HUES64 (cell line): ENCODE measurements around the gene SHKBP1. TPM values are rescaled to one million over a fixed set of nuclear protein-coding genes. Genes with fewer than 3 reads are reported as not detected.
A peak's percentile ranks its signal among the peaks of the same experiment; 100 is the strongest.

ENCODE experiments used
- H3K27ac ChIP-seq: 2 replicates; pipeline ENCODE4 v1.7.0; 2013; ENCODE audit warnings: low read depth, low read length, inconsistent platforms
- H3K27me3 ChIP-seq: 2 replicates; pipeline ENCODE4 v1.6.1; 2013; ENCODE audit warnings: mild to moderate bottlenecking, low read length; ENCODE audit not compliant: insufficient read depth
- H3K36me3 ChIP-seq: 2 replicates; pipeline ENCODE4 v1.6.1; 2013; ENCODE audit warnings: mild to moderate bottlenecking, low read length; ENCODE audit not compliant: insufficient read depth
- H3K4me1 ChIP-seq: 2 replicates; pipeline ENCODE4 v1.6.1; 2013; ENCODE audit warnings: mild to moderate bottlenecking, low read length, moderate library complexity; ENCODE audit not compliant: insufficient read depth
- H3K4me3 ChIP-seq: 2 replicates; pipeline ENCODE4 v1.5.1; 2013; ENCODE audit warnings: mild to moderate bottlenecking, low read length, moderate library complexity
- H3K9ac ChIP-seq: 2 replicates; pipeline ENCODE4 v1.6.1; 2013; ENCODE audit warnings: mild to moderate bottlenecking, low read depth, low read length
- H3K9me3 ChIP-seq: 2 replicates; pipeline ENCODE4 v1.6.1; 2013; ENCODE audit warnings: low read depth, low read length; ENCODE audit not compliant: insufficient read depth
- WGBS: fragments of 150-250, 120-280 bp; methylation state at CpG from one replicate; pipeline ENCODE4 v1.1.7; 2013; ENCODE audit warnings: missing lambda C conversion rate; 5-methylcytosine and 5-hydroxymethylcytosine counted together
- polyA plus RNA-seq, 2 experiments: library from polyadenylated mRNA; stranded (reverse); fragments of 50-300 nt; gene quantifications; one replicate each; pipeline ENCODE4 v1.2.3, GENCODE V29; 2013

Gene SHKBP1
- 48.2 TPM for polyA plus RNA-seq (2013, experiment 1 of 2)
- polyA plus RNA-seq (2013, experiment 2 of 2): 72.7 TPM

GRCh38 chr19:40576585-40577451, at the start of gene SHKBP1:
SHKBP1 (plus strand) TSS chr19:40576873; CDS start chr19:40576900, 27 bp downstream.
- Histone ChIP-seq H3K9ac (peak within 1 kb of the TSS; percentile 60), H3K36me3 (peaks cover 18% of the 10 kb centered on the region), H3K27ac (peak within 1 kb of the TSS; percentile 34; the same call in 1 of the 2 replicates), H3K4me1 (no peaks in the 10 kb centered on the region), H3K4me3 (peak within 1 kb of the TSS; percentile 82), H3K27me3 (no peaks in the 10 kb centered on the region; the same call in 1 of the 2 replicates), H3K9me3 (no peaks in the 10 kb centered on the region)
- WGBS: 2% methylated on average over 45 of the region's 55 CpGs

GRCh38 chr19:40528078-40528477, 48.6 kb upstream of the SHKBP1 start:
- Histone ChIP-seq H3K36me3 (no peaks in the 10 kb centered on the region), H3K4me3 (no peak overlapping the region), H3K27me3 (0 out of 2 replicates have a peak, but pooled peaks cover 3% of the 10 kb centered on the region), H3K4me1 (0 out of 2 replicates have a peak, but pooled peaks cover 6% of the 10 kb centered on the region), H3K9ac (no peak overlapping the region), H3K27ac (no peak overlapping the region), H3K9me3 (no peaks in the 10 kb centered on the region)
- WGBS: 91% methylated on average over 6 of the region's 6 CpGs

- no peak overlapping the region for H3K27ac ChIP-seq
- 0 out of 2 replicates have a peak, but pooled peaks cover 6% of the 10 kb centered on the region for H3K4me1 ChIP-seq
- 0 out of 2 replicates have a peak, but pooled peaks cover 3% of the 10 kb centered on the region for H3K27me3 ChIP-seq
- no peaks in the 10 kb centered on the region for H3K9me3 ChIP-seq
- 74% methylated on average over 14 of the region's 14 CpGs for WGBS
- no peak overlapping the region for H3K9ac ChIP-seq
- no peaks in the 10 kb centered on the region for H3K36me3 ChIP-seq
- no peak overlapping the region for H3K4me3 ChIP-seq
These were observed 48.1 kb upstream of the SHKBP1 start for GRCh38 chr19:40528533-40529092.

- H3K4me3 ChIP-seq: peak overlapping the region; percentile 50
- no peaks in the 10 kb centered on the region for H3K36me3 ChIP-seq
- no peak overlapping the region for H3K27ac ChIP-seq
- 4% methylated on average over 54 of the region's 54 CpGs for WGBS
- H3K27me3 ChIP-seq: 0 out of 2 replicates have a peak, but pooled peaks cover 3% of the 10 kb centered on the region
- no peaks in the 10 kb centered on the region for H3K9me3 ChIP-seq
- H3K9ac ChIP-seq: no peak overlapping the region
- H3K4me1 ChIP-seq: 0 out of 2 replicates have a peak, but pooled peaks cover 6% of the 10 kb centered on the region
These were observed 47.3 kb upstream of the SHKBP1 start for GRCh38 chr19:40529093-40529954.

GRCh38 chr19:40530091-40530901, 46.4 kb upstream of the SHKBP1 start:
- Histone ChIP-seq H3K27me3 (0 out of 2 replicates have a peak, but pooled peaks cover 3% of the 10 kb centered on the region), H3K4me1 (0 out of 2 replicates have a peak, but pooled peaks cover 6% of the 10 kb centered on the region), H3K36me3 (no peaks in the 10 kb centered on the region), H3K9ac (0 out of 2 replicates have a peak overlapping the region, but pooled peaks have one; percentile 43), H3K9me3 (no peaks in the 10 kb centered on the region), H3K27ac (no peak overlapping the region), H3K4me3 (peak overlapping the region; percentile 50)
- WGBS: 2% methylated on average over 75 of the region's 75 CpGs

- 67% methylated on average over 2 of the region's 2 CpGs for WGBS
These were observed 43.2 kb upstream of the SHKBP1 start for GRCh38 chr19:40533508-40533907.

GRCh38 chr19:40534148-40534547, 42.5 kb upstream of the SHKBP1 start:
- no peak overlapping the region for H3K27ac ChIP-seq
- H3K27me3 ChIP-seq: 0 out of 2 replicates have a peak, but pooled peaks cover 3% of the 10 kb centered on the region
- 0 out of 2 replicates have a peak, but pooled peaks cover 6% of the 10 kb centered on the region for H3K4me1 ChIP-seq
- 83% methylated on average over 4 of the region's 4 CpGs for WGBS
- no peak overlapping the region for H3K4me3 ChIP-seq
- H3K9ac ChIP-seq: no peak overlapping the region
- no peaks in the 10 kb centered on the region for H3K9me3 ChIP-seq
- H3K36me3 ChIP-seq: no peaks in the 10 kb centered on the region

More at GRCh38 chr19:40533508-40533907, 43.2 kb upstream of the SHKBP1 start:
- Histone ChIP-seq H3K9me3 (no peaks in the 10 kb centered on the region), H3K4me1 (0 out of 2 replicates have a peak, but pooled peaks cover 6% of the 10 kb centered on the region), H3K9ac (no peak overlapping the region), H3K36me3 (no peaks in the 10 kb centered on the region), H3K27me3 (0 out of 2 replicates have a peak, but pooled peaks cover 3% of the 10 kb centered on the region), H3K27ac (no peak overlapping the region), H3K4me3 (no peak overlapping the region)

- H3K9me3 ChIP-seq: no peaks in the 10 kb centered on the region
- no peak overlapping the region for H3K4me3 ChIP-seq
- no peaks in the 10 kb centered on the region for H3K27me3 ChIP-seq
- WGBS: 69% methylated on average over 4 of the region's 4 CpGs
- no peaks in the 10 kb centered on the region for H3K36me3 ChIP-seq
- H3K4me1 ChIP-seq: no peaks in the 10 kb centered on the region
- no peak overlapping the region for H3K9ac ChIP-seq
- no peak overlapping the region for H3K27ac ChIP-seq
These were observed 37.6 kb upstream of the SHKBP1 start for GRCh38 chr19:40539070-40539469.

GRCh38 chr19:40542202-40542859, 34.3 kb upstream of the SHKBP1 start:
- H3K27ac ChIP-seq: no peak overlapping the region
- 82% methylated on average over 6 of the region's 6 CpGs for WGBS
- H3K27me3 ChIP-seq: no peaks in the 10 kb centered on the region
- no peak overlapping the region for H3K9ac ChIP-seq
- 0 out of 2 replicates have a peak, but pooled peaks cover 3% of the 10 kb centered on the region for H3K9me3 ChIP-seq
- no peaks in the 10 kb centered on the region for H3K4me1 ChIP-seq
- H3K4me3 ChIP-seq: no peak overlapping the region
- no peaks in the 10 kb centered on the region for H3K36me3 ChIP-seq
